Measurements from ENCODE around the gene PALM2AKAP2. TPM values are rescaled to one million over a fixed set of nuclear protein-coding genes. Genes with fewer than 3 reads are reported as not detected.
"Not testable (repeated sequence)": the region's sequence is repeated elsewhere in the genome, so short reads cannot be mapped to it uniquely, and the experiment has no call there.

PALM2AKAP2 gene
- total RNA-seq, 1 donor from 2014 or later: 2.0 TPM

DNA sequence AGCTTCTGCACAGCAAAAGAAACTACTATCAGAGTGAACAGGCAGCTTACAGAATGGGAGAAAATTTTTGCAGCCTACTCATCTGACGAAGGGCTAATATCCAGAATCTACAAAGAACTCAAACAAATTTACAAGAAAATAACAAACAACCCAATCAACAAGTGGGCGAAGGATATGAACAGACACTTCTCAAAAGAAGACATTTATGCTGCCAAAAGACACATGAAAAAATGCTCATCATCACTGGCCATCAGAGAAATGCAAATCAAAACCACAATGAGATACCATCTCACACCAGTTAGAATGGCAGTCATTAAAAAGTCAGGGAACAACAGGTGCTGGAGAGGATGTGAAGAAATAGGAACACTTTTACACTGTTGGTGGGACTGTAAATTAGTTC is 45.4 kb downstream of the PALM2AKAP2 start:
- not testable (repeated sequence) for H3K4me1 Mint-ChIP-seq, H3K4me3 Mint-ChIP-seq
- peaks cover 24% of the 10 kb centered on the region for H3K9me3 Mint-ChIP-seq

DNA sequence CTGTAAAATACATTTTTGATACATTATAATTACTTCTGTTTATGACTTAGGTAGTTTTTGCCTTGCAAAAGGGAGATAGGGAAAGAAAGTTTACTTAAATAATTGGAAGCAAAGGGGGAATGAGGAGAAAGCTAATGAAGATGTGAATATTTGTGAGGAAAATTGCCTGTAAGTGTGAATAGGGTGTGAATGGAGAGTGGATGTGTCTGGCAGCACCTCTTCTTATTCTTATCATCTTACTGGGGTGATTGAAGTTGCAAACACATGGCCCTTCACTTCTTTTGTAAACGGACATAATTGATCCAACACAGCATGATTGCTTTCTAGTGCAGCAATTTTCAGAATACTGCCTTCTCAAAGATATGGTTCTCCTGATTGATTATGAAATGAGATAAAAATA is 46.6 kb downstream of the PALM2AKAP2 start:
- H3K27me3 Mint-ChIP-seq: peaks cover 10% of the 10 kb centered on the region

More for the DNA sequence above, 45.4 kb downstream of the PALM2AKAP2 start:
- H3K27ac Mint-ChIP-seq; DNase-seq; H3K36me3 Mint-ChIP-seq (ENCODE audit: low read depth); intact Hi-C loops (cut with micrococcal nuclease): not testable (repeated sequence)
- H3K27me3 Mint-ChIP-seq: peaks cover 10% of the 10 kb centered on the region

DNA sequence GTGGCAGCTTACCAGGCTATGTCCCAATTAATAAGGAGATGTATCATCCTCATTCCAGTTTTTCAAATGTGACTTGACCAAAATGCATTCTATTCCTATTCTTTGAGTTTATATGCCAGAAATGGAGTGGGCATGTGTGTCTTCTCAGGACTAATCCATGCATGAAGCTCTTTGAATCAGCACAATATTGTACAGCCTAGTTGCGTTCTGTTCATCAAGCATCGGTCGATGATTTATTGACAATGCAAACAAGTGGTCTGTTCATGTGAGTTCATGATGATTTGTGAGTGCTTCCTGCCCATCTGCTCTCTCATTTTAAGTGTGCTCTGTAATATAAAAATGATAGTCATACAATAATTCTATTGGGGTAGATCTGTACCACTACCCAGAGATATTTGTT is 48.3 kb downstream of the PALM2AKAP2 start:
- Mint-ChIP-seq H3K4me1 (no peaks in the 10 kb centered on the region), H3K9me3 (peaks cover 12% of the 10 kb centered on the region), H3K36me3 (ENCODE audit: low read depth) (no peaks in the 10 kb centered on the region), H3K4me3 (no peak overlapping the region), H3K27me3 (peaks cover 10% of the 10 kb centered on the region), H3K27ac (no peak overlapping the region)
- intact Hi-C loops (cut with micrococcal nuclease): no loop called here
- DNase-seq: no peak

More for the DNA sequence above, 46.6 kb downstream of the PALM2AKAP2 start:
- intact Hi-C loops (cut with micrococcal nuclease): no loop called here
- no peaks in the 10 kb centered on the region for H3K36me3 Mint-ChIP-seq (ENCODE audit: low read depth)
- H3K4me1 Mint-ChIP-seq: no peaks in the 10 kb centered on the region
- H3K9me3 Mint-ChIP-seq: peaks cover 24% of the 10 kb centered on the region
- H3K27ac Mint-ChIP-seq: no peak overlapping the region
- DNase-seq: no peak
- no peak overlapping the region for H3K4me3 Mint-ChIP-seq

All from activated CD4-positive, alpha-beta T cell treated with anti-CD3 and anti-CD28 coated beads, Interleukin-2, amount 10 ng/mL, durations not matched to agents 24 days and 14 days (primary cell).